Astrocyte (in vitro differentiated cells and primary cell): ENCODE results near the gene TMEM151A. TPM values are rescaled to one million over a fixed set of nuclear protein-coding genes. Genes with fewer than 3 reads are reported as not detected.

ENCODE experiments used
- DNase-seq: peaks from one replicate; pipeline ENCODE4 v3.0.0-alpha.2; 2010; ENCODE audit warnings: low read depth
- FAIRE-seq: peaks from 2 replicates; lab custom pipeline; 2011; peaks lifted over from hg19 to GRCh38; lab: Jason Lieb, UNC
- H2AFZ ChIP-seq: 2 replicates; pipeline ENCODE4 v1.6.0; 2012; ENCODE audit warnings: low read depth, low read length, inconsistent platforms
- H3K27ac ChIP-seq: 2 replicates; pipeline ENCODE4 v1.5.1; 2011; ENCODE audit warnings: low read depth, low read length, inconsistent platforms
- H3K27me3 ChIP-seq: 2 replicates; pipeline ENCODE4 v1.6.0; 2011; ENCODE audit warnings: low read length, inconsistent platforms; ENCODE audit not compliant: insufficient read depth
- H3K36me3 ChIP-seq: 2 replicates; pipeline ENCODE4 v1.5.1; 2011; ENCODE audit warnings: low read length, inconsistent platforms; ENCODE audit not compliant: insufficient read depth
- H3K4me1 ChIP-seq: 2 replicates; pipeline ENCODE4 v1.5.1; 2011; ENCODE audit warnings: low read length, inconsistent platforms; ENCODE audit not compliant: insufficient read depth
- H3K4me2 ChIP-seq: 2 replicates; pipeline ENCODE4 v1.6.0; 2012; ENCODE audit warnings: low read length, inconsistent platforms
- H3K4me3 ChIP-seq: 2 replicates; pipeline ENCODE4 v1.5.1; 2011; ENCODE audit warnings: low read depth, mild to moderate bottlenecking, low read length, inconsistent platforms; ENCODE audit not compliant: insufficient read depth
- H3K79me2 ChIP-seq: 2 replicates; pipeline ENCODE4 v1.6.0; 2012; ENCODE audit warnings: mild to moderate bottlenecking, low read length, inconsistent platforms; ENCODE audit not compliant: insufficient read depth
- H3K9ac ChIP-seq: 2 replicates; pipeline ENCODE4 v1.6.0; 2012; ENCODE audit warnings: mild to moderate bottlenecking, low read length, inconsistent platforms
- H3K9me3 ChIP-seq: 2 replicates; pipeline ENCODE4 v1.5.1; 2012; ENCODE audit warnings: low read depth, mild to moderate bottlenecking, low read length, inconsistent platforms; ENCODE audit not compliant: insufficient read depth
- H4K20me1 ChIP-seq: 2 replicates; pipeline ENCODE4 v1.6.0; 2012; ENCODE audit warnings: low read length, inconsistent platforms; ENCODE audit not compliant: insufficient read depth
- H3K27ac Mint-ChIP-seq: one replicate; pipeline ENCODE4 v1.8.0; 2021; ENCODE audit warnings: mild to moderate bottlenecking, mixed read lengths; ENCODE audit not compliant: unreplicated experiment
- H3K27me3 Mint-ChIP-seq: one replicate; pipeline ENCODE4 v1.8.0; 2021; ENCODE audit warnings: low read depth, mixed read lengths; ENCODE audit not compliant: unreplicated experiment
- H3K36me3 Mint-ChIP-seq: one replicate; pipeline ENCODE4 v1.8.0; 2021; ENCODE audit warnings: low read depth, mixed read lengths; ENCODE audit not compliant: unreplicated experiment
- H3K4me1 Mint-ChIP-seq: one replicate; pipeline ENCODE4 v1.8.0; 2021; ENCODE audit warnings: low read depth, mixed read lengths; ENCODE audit not compliant: unreplicated experiment
- H3K4me3 Mint-ChIP-seq: one replicate; pipeline ENCODE4 v1.8.0; 2021; ENCODE audit warnings: mild to moderate bottlenecking, moderate library complexity, mixed read lengths; ENCODE audit not compliant: unreplicated experiment
- H3K9me3 Mint-ChIP-seq: one replicate; pipeline ENCODE4 v1.8.0; 2021; ENCODE audit warnings: mild to moderate bottlenecking, mixed read lengths; ENCODE audit not compliant: unreplicated experiment
- CTCF ChIP-seq: IDR thresholded peaks from 2 replicates; pipeline ENCODE4 v1.5.1; 2011; ENCODE audit warnings: low read depth, mild to moderate bottlenecking, inconsistent platforms, low read length, moderate library complexity; ENCODE audit not compliant: insufficient read depth
- EZH2 ChIP-seq: IDR thresholded peaks from 2 replicates; pipeline ENCODE4 v1.6.1; 2012; ENCODE audit warnings: mild to moderate bottlenecking, low read length, inconsistent platforms; ENCODE audit not compliant: insufficient read depth
- total RNA-seq: library from RNA; stranded (reverse); gene quantifications from 2 replicates; pipeline ENCODE4 v1.2.1, GENCODE V29; 2021

Gene TMEM151A
- total RNA-seq, 1 donor from 2014 or later: 2.0 TPM

- Mint-ChIP-seq H3K27ac (peak overlapping the region; percentile 93), H3K4me1 (peaks cover 10% of the 10 kb centered on the region), H3K36me3 (peaks cover 27% of the 10 kb centered on the region), H3K9me3 (no peaks in the 10 kb centered on the region), H3K4me3 (peak overlapping the region; percentile 92), H3K27me3 (no peaks in the 10 kb centered on the region)
- Histone ChIP-seq H3K36me3 (peaks cover 27% of the 10 kb centered on the region), H3K4me1 (peaks cover 21% of the 10 kb centered on the region), H3K79me2 (peaks cover 36% of the 10 kb centered on the region), H3K27ac (peak overlapping the region; percentile 83), H2AFZ (no peak overlapping the region), H4K20me1 (peaks cover 52% of the 10 kb centered on the region), H3K27me3 (no peaks in the 10 kb centered on the region), H3K4me3 (peak overlapping the region; percentile 90), H3K9me3 (no peaks in the 10 kb centered on the region), H3K4me2 (peak overlapping the region; percentile 88), H3K9ac (peak overlapping the region; percentile 96)
- TF ChIP-seq EZH2: no peak
- peak; percentile 11 for TF ChIP-seq CTCF
- no peak for FAIRE-seq
- peak; percentile 31 for DNase-seq
These were observed 22.5 kb upstream of the TMEM151A start for GRCh38 chr11:66268952-66269905.

GRCh38 chr11:66271816-66272215 lies 19.9 kb upstream of the TMEM151A start:
- H3K9me3 ChIP-seq: no peaks in the 10 kb centered on the region
- no peaks in the 10 kb centered on the region for H3K27me3 ChIP-seq
- peaks cover 19% of the 10 kb centered on the region for H3K4me1 ChIP-seq
- H3K27ac ChIP-seq: no peak overlapping the region
- peaks cover 26% of the 10 kb centered on the region for H3K36me3 Mint-ChIP-seq
- H3K4me3 Mint-ChIP-seq: no peak overlapping the region
- DNase-seq (no peak), FAIRE-seq (no peak)
- peaks cover 36% of the 10 kb centered on the region for H3K36me3 ChIP-seq
- H2AFZ ChIP-seq: no peak overlapping the region
- TF ChIP-seq EZH2: no peak
- no peak for TF ChIP-seq CTCF
- H3K27me3 Mint-ChIP-seq: no peaks in the 10 kb centered on the region
- H3K79me2 ChIP-seq: peaks cover 36% of the 10 kb centered on the region
- H3K27ac Mint-ChIP-seq: peak overlapping the region; percentile 66
- peaks cover 58% of the 10 kb centered on the region for H4K20me1 ChIP-seq
- H3K9ac ChIP-seq: no peak overlapping the region
- no peak overlapping the region for H3K4me2 ChIP-seq
- peaks cover 10% of the 10 kb centered on the region for H3K4me1 Mint-ChIP-seq
- H3K9me3 Mint-ChIP-seq: no peaks in the 10 kb centered on the region
- H3K4me3 ChIP-seq: no peak overlapping the region
